Stimulated activated CD4-positive, alpha-beta T cell treated with anti-CD3 and anti-CD28 coated beads, Interleukin-2, amount 100 ng/mL, for 24 hours (primary cell): Measurements from ENCODE around the gene BRD1.

Source experiments
- DNase-seq, 2 donors: peaks; one replicate each; pipeline ENCODE4 v3.0.0-alpha.2; 2020

The BRD1 gene

GRCh38 chr22:49827853-49828598, at the start of gene BRD1:
BRD1 (minus strand) TSS chr22:49827873; CDS start chr22:49824317, 3,556 bp downstream.
- DNase-seq = peak; percentile 56 to 73

- DNase-seq = no peak
Measured at GRCh38 chr22:49873228-49873940, 45.7 kb upstream of the BRD1 start.

- no peak for DNase-seq
Measured at GRCh38 chr22:49872347-49872746, 44.7 kb upstream of the BRD1 start.

DNA sequence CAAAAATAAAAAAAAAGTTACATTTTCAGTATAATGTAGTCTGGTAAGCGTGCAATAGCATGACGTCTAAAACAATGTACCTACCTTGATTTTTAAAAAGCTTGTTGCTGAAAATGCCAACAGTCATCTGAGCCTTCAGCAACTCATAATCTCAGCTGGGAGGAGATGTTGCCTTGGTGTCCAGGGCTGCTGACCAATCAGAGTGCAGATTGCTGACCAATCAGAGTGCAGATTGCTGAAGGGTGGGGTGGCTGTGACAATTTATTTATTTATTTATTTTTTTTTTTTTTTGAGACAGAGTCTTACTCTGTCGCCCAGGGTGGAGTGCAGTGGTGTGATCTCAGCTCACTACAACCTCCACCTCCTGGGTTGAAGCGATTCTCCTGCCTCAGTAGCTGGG, 43.8 kb upstream of the BRD1 start:
- DNase-seq = no peak

DNA sequence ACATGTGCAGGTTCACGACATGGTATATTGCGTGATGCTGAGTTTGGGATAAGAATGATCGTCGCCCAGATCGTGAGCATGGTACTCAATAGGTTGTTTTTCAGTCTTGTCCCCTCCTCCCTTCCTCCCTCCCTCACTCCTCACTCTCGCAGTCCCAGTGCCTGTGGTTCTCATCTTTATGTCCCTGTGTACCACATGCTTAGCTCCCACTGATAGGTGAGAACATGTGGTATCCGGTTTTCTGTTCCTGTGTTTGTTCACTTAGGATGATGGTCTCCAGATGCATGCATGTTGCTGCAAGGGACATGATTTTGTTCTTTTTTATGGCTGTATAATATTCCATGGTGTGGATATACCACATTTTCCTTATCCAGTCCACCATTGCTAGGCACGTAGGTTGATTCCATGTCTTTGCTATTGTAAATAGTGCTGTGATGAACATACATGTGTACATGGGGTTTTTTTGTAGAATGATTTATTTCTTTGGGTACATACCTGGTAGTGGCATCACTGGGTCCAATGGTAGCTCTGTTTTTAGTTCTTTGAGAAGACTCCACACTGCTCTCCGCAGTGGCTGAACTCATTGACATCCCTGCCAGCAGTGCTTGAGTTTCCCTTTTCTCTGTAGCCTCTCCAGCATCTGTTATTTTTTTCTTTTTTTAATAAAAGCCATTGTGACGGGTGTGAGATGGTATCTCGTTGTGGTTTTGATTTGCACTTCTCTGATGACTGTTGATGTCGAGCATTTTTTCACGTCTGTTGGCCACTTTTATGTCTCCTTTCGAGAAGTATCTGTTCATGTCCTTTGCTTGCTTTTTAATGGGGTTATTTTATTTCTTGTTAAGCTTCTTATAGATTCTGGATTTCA, 42.4 kb upstream of the BRD1 start:
- no peak for DNase-seq

DNA sequence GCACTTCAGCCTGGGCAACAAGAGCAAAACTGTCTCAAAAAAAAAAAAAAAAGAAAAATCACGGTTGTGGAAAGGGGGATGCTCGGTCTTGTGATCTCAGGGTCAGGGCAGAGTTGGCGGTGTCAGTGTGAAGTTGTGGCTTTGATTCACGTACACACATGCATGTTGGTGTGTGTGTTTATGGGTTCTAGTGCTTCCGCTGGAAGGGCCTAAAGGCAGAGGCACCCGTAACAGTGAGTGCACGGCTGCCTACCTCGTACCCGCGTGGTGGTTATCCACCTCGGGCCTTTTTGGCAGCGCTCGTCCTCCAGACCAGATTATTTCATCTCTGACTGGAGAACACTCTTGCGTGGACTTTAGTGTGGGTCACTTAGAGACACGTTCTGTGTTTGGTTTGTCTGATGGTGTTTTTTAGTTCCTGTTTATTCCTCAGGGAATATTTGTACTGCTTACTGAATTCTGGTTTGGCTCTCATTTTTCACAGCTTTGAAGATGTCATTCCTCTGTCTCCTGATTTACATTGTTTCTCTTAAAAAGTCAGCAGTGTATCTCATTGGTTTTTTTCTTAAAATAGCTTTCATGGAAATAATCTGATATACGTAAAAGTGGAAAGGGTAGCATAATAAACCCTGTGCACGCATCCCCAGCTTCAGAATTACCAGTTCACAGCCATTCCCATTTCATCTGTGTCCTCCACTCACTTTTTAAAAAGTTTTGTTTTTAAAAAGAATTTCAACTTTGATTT, 41.6 kb upstream of the BRD1 start:
- DNase-seq = no peak

- no peak for DNase-seq
Measured at GRCh38 chr22:49867303-49868265, 39.9 kb upstream of the BRD1 start.

DNA sequence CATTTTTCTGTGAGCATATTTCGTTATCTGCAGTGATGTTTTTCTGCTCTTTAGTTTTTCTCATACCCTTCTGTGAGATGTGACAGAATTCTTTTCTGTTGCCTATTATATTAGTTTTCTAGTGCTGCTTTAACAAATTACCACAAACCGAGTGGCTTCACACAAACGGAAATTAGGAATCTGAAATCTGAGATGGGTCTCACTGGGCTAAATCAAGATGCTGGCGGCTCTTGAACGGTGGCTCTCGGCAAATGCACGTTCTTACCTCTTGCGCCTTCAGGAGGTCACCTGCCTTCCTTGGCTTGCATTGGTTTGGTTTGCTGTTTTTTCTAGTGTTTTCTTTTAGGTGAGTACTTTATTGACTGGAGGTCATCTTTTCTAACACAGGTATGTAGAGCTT, 39.0 kb upstream of the BRD1 start:
- no peak for DNase-seq

GRCh38 chr22:49866134-49866533, 38.5 kb upstream of the BRD1 start:
- DNase-seq = no peak

GRCh38 chr22:49865156-49865555, 37.5 kb upstream of the BRD1 start:
- DNase-seq = no peak

DNA sequence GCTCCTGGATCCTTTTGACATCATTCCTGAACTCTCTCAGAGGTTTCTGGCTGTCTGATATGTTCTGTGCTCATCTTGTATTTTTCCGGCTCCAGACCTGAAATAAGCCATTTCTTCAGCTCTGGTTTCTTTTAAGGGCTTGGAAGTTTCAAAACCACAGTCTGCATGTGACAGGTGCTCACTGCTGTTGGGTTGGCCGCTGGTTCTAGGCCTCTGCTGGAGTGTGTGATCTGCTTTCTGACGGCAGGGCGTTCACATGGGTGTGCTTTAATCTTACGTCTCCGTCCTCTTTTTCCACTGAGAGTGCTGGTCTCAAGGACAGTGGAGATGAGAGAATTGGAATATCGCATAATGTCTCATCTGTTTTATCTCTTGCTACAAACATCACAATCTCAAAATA, 36.3 kb upstream of the BRD1 start:
- DNase-seq = no peak

- DNase-seq = no peak
Measured at GRCh38 chr22:49862496-49862776, 34.8 kb upstream of the BRD1 start.

DNA sequence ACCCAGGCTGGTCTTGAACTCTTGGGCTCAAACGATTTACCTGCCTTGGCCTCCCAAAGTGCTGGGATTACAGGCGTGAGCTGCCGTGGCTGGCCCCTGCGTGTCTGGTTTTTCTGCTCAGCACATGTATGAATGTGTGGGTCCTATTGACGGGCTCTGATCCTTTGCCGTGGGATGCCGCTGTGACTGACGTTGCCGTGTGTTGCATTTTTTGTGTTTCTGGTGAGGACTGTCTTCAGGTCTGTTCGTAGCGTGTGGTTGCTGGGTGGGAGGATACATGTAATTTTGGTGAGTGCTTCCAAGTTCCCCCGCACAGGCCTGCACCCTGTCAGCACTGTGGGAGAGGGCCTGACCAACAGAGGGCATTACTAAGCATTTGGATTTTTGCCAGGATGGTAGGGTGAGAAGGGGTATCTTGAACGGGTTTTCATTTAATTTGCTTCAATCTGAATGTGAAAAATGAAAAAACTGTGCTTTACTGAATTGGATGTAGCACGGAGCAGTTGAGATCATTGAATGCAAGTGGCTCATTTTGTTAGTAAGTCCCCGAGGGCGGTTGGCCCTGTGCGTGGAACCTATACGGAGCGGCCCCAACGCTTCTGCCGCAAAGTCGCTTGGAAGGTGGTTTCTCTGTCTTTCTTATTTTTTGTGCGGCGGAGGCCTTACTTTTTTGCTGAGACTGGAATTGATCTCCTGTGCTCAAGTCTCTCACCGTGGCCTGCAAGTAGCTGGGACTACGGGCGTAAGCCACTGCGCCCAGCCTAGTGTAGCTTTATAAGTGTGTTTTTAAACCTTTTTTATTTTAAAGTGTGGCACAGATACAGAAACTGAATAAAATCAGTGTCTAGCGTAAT, 34.2 kb upstream of the BRD1 start:
- no peak for DNase-seq

- DNase-seq = no peak
Measured at GRCh38 chr22:49858827-49859226, 31.2 kb upstream of the BRD1 start.

DNA sequence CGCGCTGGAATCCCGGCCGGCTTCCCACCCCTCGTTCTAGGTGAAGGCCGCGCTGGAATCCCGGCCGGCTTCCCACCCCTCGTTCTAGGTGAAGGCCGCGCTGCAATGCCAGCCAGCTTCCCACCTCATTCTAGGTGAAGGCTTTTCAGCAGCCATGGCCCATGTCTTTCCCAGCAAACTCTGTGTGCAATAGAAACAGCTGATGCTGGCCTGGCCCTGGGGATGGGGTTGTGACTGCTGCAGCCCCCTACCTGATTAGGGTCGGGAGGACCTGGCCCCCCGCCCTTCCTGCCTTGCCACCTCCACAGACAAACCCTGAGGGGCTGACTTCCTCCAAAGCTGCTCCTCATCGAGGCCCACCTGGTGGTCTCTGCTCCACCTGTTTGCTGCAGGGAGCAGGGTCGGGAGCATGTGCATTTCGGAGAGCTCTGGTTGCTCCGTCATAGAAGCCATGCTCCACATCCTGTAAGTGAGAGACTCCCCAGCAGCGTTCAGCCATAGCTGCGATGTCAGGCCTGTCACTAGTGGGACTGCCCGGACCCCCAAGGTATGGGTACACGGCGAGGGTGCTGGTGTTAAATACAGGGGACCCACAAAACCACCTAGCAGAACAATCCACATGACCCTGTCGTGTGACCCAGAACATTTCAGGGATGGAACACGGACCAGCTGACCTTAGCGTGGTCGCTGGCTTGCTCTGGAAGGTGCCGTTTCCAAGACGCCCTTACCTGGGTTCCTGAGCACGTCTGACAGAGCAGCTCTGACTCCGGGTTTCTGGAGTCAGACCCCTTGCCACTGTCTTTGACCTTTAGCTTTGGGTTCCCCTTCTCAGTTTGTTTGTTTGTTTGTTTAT, 29.3 kb upstream of the BRD1 start:
- DNase-seq = no peak

GRCh38 chr22:49856343-49856742, 28.7 kb upstream of the BRD1 start:
- no peak for DNase-seq

DNA sequence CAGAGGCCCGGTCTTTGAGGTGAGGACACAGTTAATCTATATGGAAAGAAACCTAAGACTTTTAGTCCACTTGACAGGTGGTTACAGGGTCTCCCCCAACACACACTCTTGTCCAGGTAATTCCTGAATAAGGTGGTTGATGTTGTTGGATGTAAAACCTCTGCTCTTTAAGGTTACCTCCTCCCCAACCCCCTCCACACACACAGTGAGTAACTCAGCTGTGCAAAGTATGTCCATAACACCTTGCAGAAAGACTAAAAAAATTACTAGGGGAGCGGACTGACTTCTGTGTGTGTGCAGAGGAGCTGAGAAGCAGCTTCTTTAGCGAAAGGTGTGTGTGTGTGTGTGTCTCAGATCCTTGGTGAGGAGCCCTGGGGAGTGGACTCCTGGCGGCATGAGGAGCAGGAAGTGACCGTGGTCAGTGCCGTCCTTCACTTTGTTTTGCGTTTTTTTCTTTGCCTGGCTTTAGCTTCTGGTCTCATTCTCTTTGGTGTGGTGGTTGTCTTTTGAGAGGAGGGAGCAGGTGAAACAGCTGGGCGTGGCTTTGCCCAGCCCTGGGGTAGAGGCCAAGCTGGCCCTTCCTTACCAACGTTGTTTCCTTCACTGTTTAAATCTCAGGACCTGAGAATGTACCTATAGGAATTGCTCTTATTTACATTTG, 27.7 kb upstream of the BRD1 start:
- no peak for DNase-seq

- DNase-seq = peak; percentile 41
Measured at GRCh38 chr22:49853981-49854831, 26.5 kb upstream of the BRD1 start.
